K562 (cell line): ENCODE measurements around the gene TRAK1. TPM values are rescaled to one million over a fixed set of nuclear protein-coding genes. Genes with fewer than 3 reads are reported as not detected.
A peak's percentile ranks its signal among the peaks of the same experiment; 100 is the strongest.

Experiments used
- ATAC-seq: fragments of 200-7000 bp; cut with Tn5 transposase; 3 replicates; pipeline ENCODE4 v1.9.1; 2020; ENCODE audit warnings: moderate library complexity
- BruUV-seq: library from RNA; stranded (reverse); fragments of 400-500 nt; replicated peaks from 2 replicates; lab custom pipeline; 2021; lab: Mats Ljungman, UMichigan
- CTCF ChIA-PET: fragments of 300-600 bp; formaldehyde crosslinking; extraction: SDS; loops from one replicate; lab custom pipeline; 2021; ENCODE audit warnings: low intra/inter-chr PET ratio; lab: Yijun Ruan, JAX
- POLR2A ChIA-PET: fragments of 300-600, 350-650 bp; sonication (Branson Sonifier 250); formaldehyde crosslinking; extraction: SDS; loops from one replicate; lab custom pipeline; 2021; ENCODE audit warnings: antibody characterized with exemption, inconsistent platforms; lab: Yijun Ruan, JAX
- DNase-seq, 4 experiments: peaks; one replicate each; pipeline versions ENCODE4 v3.0.0 to v3.0.0-alpha.2; 2011 to 2018; ENCODE audit warnings: low spot score in 3 of 4, mixed read lengths in 3 of 4; ENCODE audit errors: extremely low read depth in 1 of 4
- FAIRE-seq: peaks from 2 replicates; lab custom pipeline; 2011; peaks lifted over from hg19 to GRCh38; lab: Jason Lieb, UNC
- H2AFZ ChIP-seq: 2 replicates; pipeline ENCODE4 v1.6.0; 2011; ENCODE audit warnings: low read depth, low read length, control low read depth, inconsistent platforms
- H3K27ac ChIP-seq: fragments of 200-600 bp; 3 replicates; pipeline ENCODE4 v1.8.0; 2011; ENCODE audit warnings: low read depth, mild to moderate bottlenecking, control low read depth, inconsistent platforms, low read length, moderate library complexity, mixed read lengths; ENCODE audit errors: extremely low read depth
- H3K27me3 ChIP-seq, 2 experiments: fragments of 300-600 bp in 1 of 2; 2 replicates in 1 of 2; 3 replicates in 1 of 2; pipeline versions ENCODE4 v1.6.0 to v1.8.0; 2011; ENCODE audit warnings: inconsistent platforms in 2 of 2, low read length in 2 of 2, mild to moderate bottlenecking in 1 of 2, mixed read lengths in 1 of 2, moderate library complexity in 1 of 2; ENCODE audit not compliant: control insufficient read depth in 2 of 2, insufficient read depth in 2 of 2
- H3K36me3 ChIP-seq: fragments of 300-600 bp; 3 replicates; pipeline ENCODE4 v1.8.0; 2011; ENCODE audit warnings: mild to moderate bottlenecking, low read length, inconsistent platforms; ENCODE audit not compliant: control insufficient read depth, insufficient read depth
- H3K4me1 ChIP-seq, 2 experiments: fragments of 200-600 bp in 1 of 2; replicated peaks in 1 of 2; 2 replicates in 1 of 2; 3 replicates in 1 of 2; pipeline versions ENCODE4 v1.5.1 to v1.8.0; 2011; ENCODE audit warnings: inconsistent platforms in 2 of 2, low read length in 2 of 2, mild to moderate bottlenecking in 1 of 2, mixed read lengths in 1 of 2, moderate library complexity in 1 of 2; ENCODE audit not compliant: control insufficient read depth in 2 of 2, insufficient read depth in 2 of 2
- H3K4me2 ChIP-seq: 2 replicates; pipeline ENCODE4 v1.6.1; 2011; ENCODE audit warnings: low read length, control low read depth, inconsistent platforms, mixed read lengths; ENCODE audit not compliant: insufficient read depth
- H3K4me3 ChIP-seq: fragments of 200-600 bp; sonication (generic), shearing (Covaris generic); 2 replicates; pipeline ENCODE4 v1.5.1; 2016; ENCODE audit warnings: control low read depth, inconsistent platforms
- H3K79me2 ChIP-seq: fragments of 200-600 bp; 3 replicates; pipeline ENCODE4 v1.8.0; 2011; ENCODE audit warnings: low read length, inconsistent platforms; ENCODE audit not compliant: control insufficient read depth, insufficient read depth
- H3K9ac ChIP-seq, 2 experiments: 2 replicates each; pipeline versions ENCODE4 v1.6.0 to v1.6.1; 2011; ENCODE audit warnings: low read depth in 2 of 2, low read length in 2 of 2, control low read depth in 1 of 2, inconsistent platforms in 1 of 2, mild to moderate bottlenecking in 1 of 2, mixed read lengths in 1 of 2; ENCODE audit not compliant: insufficient read depth in 1 of 2
- H3K9me1 ChIP-seq: one replicate; pipeline ENCODE4 v1.6.0; 2011; ENCODE audit warnings: inconsistent platforms, mild to moderate bottlenecking, low read length, moderate library complexity; ENCODE audit not compliant: control insufficient read depth, insufficient read depth
- H3K9me3 ChIP-seq: replicated peaks from 2 replicates; pipeline ENCODE4 v1.5.1; 2011; ENCODE audit warnings: low read depth, low read length, inconsistent platforms; ENCODE audit not compliant: control insufficient read depth, insufficient read depth
- H4K20me1 ChIP-seq: replicated peaks from 2 replicates; pipeline ENCODE4 v1.6.1; 2011; ENCODE audit warnings: low read length, inconsistent platforms, mixed read lengths; ENCODE audit not compliant: control insufficient read depth, insufficient read depth
- KDM2B ChIP-seq: fragments of 250-450 bp; sonication (Bioruptor Pico); IDR thresholded peaks from 2 replicates; pipeline ENCODE4 v1.8.0; 2021; ENCODE audit warnings: mild to moderate bottlenecking, moderate library complexity
- MBD2 ChIP-seq: sonication (generic); IDR thresholded peaks from 2 replicates; pipeline ENCODE4 v1.6.1; 2016; ENCODE audit warnings: low read depth, borderline replicate concordance
- RBM15 ChIP-seq: fragments of 200-400 bp; formaldehyde crosslinking; IDR thresholded peaks from 2 replicates; pipeline ENCODE4 v1.6.1; 2018; ENCODE audit warnings: mild to moderate bottlenecking, low read length, moderate library complexity; ENCODE audit not compliant: insufficient read depth
- RFX5 ChIP-seq: IDR thresholded peaks from 2 replicates; pipeline ENCODE4 v1.6.1; 2011; ENCODE audit warnings: low read depth, mild to moderate bottlenecking, improper control_type of control experiment, low read length
- TAF7 ChIP-seq: fragments of 450-650 bp; IDR thresholded peaks from 2 replicates; pipeline ENCODE4 v1.6.1; 2016; ENCODE audit warnings: missing genetic modification characterization, missing compliant biosample characterization
- ZNF408 ChIP-seq: fragments of 250-450 bp; sonication (Bioruptor Pico); IDR thresholded peaks from 2 replicates; pipeline ENCODE4 v1.4.0; 2020; ENCODE audit warnings: low read depth, mild to moderate bottlenecking, moderate library complexity
- WGBS: fragments of 100-300 bp; shearing (Covaris generic); methylation state at CpG from one replicate; pipeline ENCODE4 v1.1.6; 2016; ENCODE audit warnings: low coverage, mixed read lengths; ENCODE audit not compliant: insufficient coverage; ENCODE audit errors: missing lambda C conversion rate; 5-methylcytosine and 5-hydroxymethylcytosine counted together
- in situ Hi-C: fragments of 300-500 bp; cut with MboI; formaldehyde crosslinking; loops from 4 replicates; pipeline ENCODE4 v1.15.0; 2018; ENCODE audit warnings: inconsistent platforms, mixed read lengths
- intact Hi-C: fragments of 100-400 bp; cut with micrococcal nuclease; formaldehyde crosslinking; loops from 2 replicates; pipeline ENCODE4 v1.14.2; 2022
- polyA plus RNA-seq, 8 experiments: library from polyadenylated mRNA; depleted of rRNA in 4 of 8; stranded (reverse) in 5 of 8; unstranded in 3 of 8; fragments of >200 nt; fragmentation: Nextera tagmentation in 2 of 8; fragmentation: Illumina TruSeq in 1 of 8; extraction: Ambion mirVana in 2 of 8; extraction: Trizol in 1 of 8; gene quantifications; 2 replicates each; pipeline versions ENCODE4 v1.2.1 to v1.2.3, GENCODE V29; 2011 to 2014; ENCODE audit warnings: inconsistent platforms in 1 of 8, missing spikeins in 1 of 8
- total RNA-seq, 7 experiments: library from RNA; depleted of rRNA in 6 of 7; stranded (reverse); fragments of >200 nt in 6 of 7; fragmentation: Illumina TruSeq in 2 of 7; extraction: Trizol in 2 of 7; gene quantifications; 2 replicates each; pipeline versions ENCODE4 v1.2.1 to v1.2.3, GENCODE V29; 2011 to 2021; ENCODE audit warnings: low replicate concordance in 1 of 7

Gene TRAK1
- total and polyA plus RNA-seq, 9 of the 15 experiments (the other 6 are each of a cell fraction or from before 2014, with no cell fraction given), result 5.3 to 28.5 (median 17.5) TPM

GRCh38 chr3:42159147-42159546 is 68.0 kb downstream of the TRAK1 start:
- Histone ChIP-seq H3K79me2 (no peaks in the 10 kb centered on the region), H4K20me1 (0 out of 2 replicates have a peak, but pooled peaks cover 3% of the 10 kb centered on the region), H3K9ac (no peak overlapping the region), H3K4me1 (peaks cover 11 to 12% of the 10 kb centered on the region in 2 experiments; a peak in 4 of 5 replicates), H3K9me3 (no peaks in the 10 kb centered on the region), H3K27me3 (no peaks in the 10 kb centered on the region), H2AFZ (no peak overlapping the region), H3K4me3 (no peak overlapping the region), H3K9me1 (no peaks in the 10 kb centered on the region), H3K27ac (no peak overlapping the region), H3K36me3 (no peaks in the 10 kb centered on the region), H3K4me2 (0 out of 2 replicates have a peak overlapping the region, but pooled peaks have one; percentile 30)
- POLR2A ChIA-PET, result interaction anchor here (0.9 to 1.3 kb wide), 2 partner anchors 9 to 23 kb away, joined by 3 to 4 read pairs; no protein-coding TSS in a partner anchor
- intact Hi-C loops (no loop called here), in situ Hi-C loops (no loop called here)
- FAIRE-seq, result no peak
- 0 out of 3 replicates have a peak, but pooled peaks have one; percentile 27 for ATAC-seq
- 37% methylated on average over 8 of the region's 8 CpGs for WGBS
- no TSS peak for BruUV-seq
- DNase-seq, result no peak
- CTCF ChIA-PET, result no interaction called here
- TF ChIP-seq MBD2 (no peak), ZNF408 (no peak), TAF7 (tag) (no peak), KDM2B (no peak), RFX5 (no peak), RBM15 (no peak)
